Lung (tissue), 12 donors: ENCODE results near the gene GNAT1. TPM values are rescaled to one million over a fixed set of nuclear protein-coding genes. Genes with fewer than 3 reads are reported as not detected.
A peak's percentile ranks its signal among the peaks of the same experiment; 100 is the strongest.

Experiments
- ATAC-seq: fragments of 200-7000 bp; cut with Tn5 transposase; one replicate; pipeline ENCODE4 v1.9.1; 2020; ENCODE audit warnings: moderate number of reproducible peaks; ENCODE audit not compliant: insufficient read depth, low FRiP score
- DNase-seq, 3 donors: peaks; one replicate each; pipeline ENCODE4 v3.0.0-alpha.2; 2013 to 2017
- H3K27ac ChIP-seq, 2 donors: one replicate each; pipeline ENCODE4 v1.5.1; 2013; ENCODE audit warnings: mild to moderate bottlenecking in 2 of 2, moderate library complexity in 2 of 2, control low read depth in 1 of 2, inconsistent platforms in 1 of 2, low read depth in 1 of 2, low read length in 1 of 2
- H3K27me3 ChIP-seq, 3 donors: one replicate each; pipeline ENCODE4 v1.5.1; 2013; ENCODE audit warnings: low read length in 2 of 3; ENCODE audit not compliant: control insufficient read depth in 3 of 3, insufficient read depth in 3 of 3
- H3K36me3 ChIP-seq, 4 donors: one replicate each; pipeline ENCODE4 v1.5.1; 2013; ENCODE audit warnings: low read length in 4 of 4, mild to moderate bottlenecking in 1 of 4, moderate library complexity in 1 of 4; ENCODE audit not compliant: control insufficient read depth in 4 of 4, insufficient read depth in 4 of 4
- H3K4me1 ChIP-seq, 5 donors: one replicate each; pipeline ENCODE4 v1.5.1; 2013; ENCODE audit warnings: low read length in 5 of 5, mild to moderate bottlenecking in 2 of 5, moderate library complexity in 1 of 5; ENCODE audit not compliant: control insufficient read depth in 5 of 5, insufficient read depth in 5 of 5
- H3K4me3 ChIP-seq: one replicate; pipeline ENCODE4 v1.5.1; 2013; ENCODE audit warnings: mild to moderate bottlenecking, control low read depth, moderate library complexity
- H3K9ac ChIP-seq, 2 donors: one replicate each; pipeline ENCODE4 v1.5.1; 2013; ENCODE audit warnings: low read length in 2 of 2, control low read depth in 1 of 2; ENCODE audit not compliant: insufficient read depth in 1 of 2
- H3K9me3 ChIP-seq, 4 donors: one replicate each; pipeline ENCODE4 v1.5.1; 2013; ENCODE audit warnings: low read length in 3 of 4, mild to moderate bottlenecking in 1 of 4, moderate library complexity in 1 of 4; ENCODE audit not compliant: control insufficient read depth in 4 of 4, insufficient read depth in 3 of 4
- CTCF ChIP-seq: IDR thresholded peaks from 2 replicates; pipeline ENCODE4 v1.5.1; 2012; ENCODE audit warnings: mild to moderate bottlenecking; ENCODE audit errors: control extremely low read depth, extremely low read depth
- WGBS, 2 donors: extraction: QIAGEN DNeasy Blood & Tissue Kit; methylation state at CpG; one replicate each; pipeline ENCODE4 v1.1.7; 2013; 5-methylcytosine and 5-hydroxymethylcytosine counted together
- polyA plus RNA-seq, 2 donors: library from polyadenylated mRNA; stranded (reverse); fragments of 200-250 nt; gene quantifications; one replicate each; pipeline ENCODE4 v1.2.1, GENCODE V29; 2013
- total RNA-seq, 2 donors: library from RNA; depleted of rRNA in 1 of 2; stranded (reverse); fragments of >200 nt in 1 of 2; gene quantifications; one replicate each; pipeline ENCODE4 v1.2.1, GENCODE V29; 2014 to 2021
- donor health status: control.
- donor health status: control.
- donor health status: Bipolar disorder and iron deficiency.
- donor health status: healthy.
- donor health status: DM: yes; HTN: yes; CAD: no.

Gene GNAT1
- total and polyA plus RNA-seq, 4 donors: 0.05 to 0.16 TPM; not detected in 2

- Histone ChIP-seq H3K9ac (no peak overlapping the region), H3K4me1 (peaks cover 7 to 81% (median 50%) of the 10 kb centered on the region in 5 donors), H3K36me3 (peaks cover 0 to 10% (median 4%) of the 10 kb centered on the region in 4 donors), H3K27me3 (no peaks in the 10 kb centered on the region), H3K4me3 (no peak overlapping the region), H3K27ac (peak overlapping the region; percentile 14 to 78), H3K9me3 (no peaks in the 10 kb centered on the region)
- DNase-seq: no peak
- 59 to 76% methylated on average over 5 of the region's 5 CpGs for WGBS, 2 donors
- TF ChIP-seq CTCF: no peak
- ATAC-seq: no peak
These were observed 29.2 kb upstream of the GNAT1 start for GRCh38 chr3:50162034-50162883.

- peaks cover 7 to 80% (median 50%) of the 10 kb centered on the region in 5 donors for H3K4me1 ChIP-seq
- peak in 2 of 3 donors; percentile 50 to 54 for DNase-seq
These were observed 27.6 kb upstream of the GNAT1 start for GRCh38 chr3:50163572-50164455.

GRCh38 chr3:50164481-50164880 lies 26.9 kb upstream of the GNAT1 start:
- no peak overlapping the region for H3K4me3 ChIP-seq
- H3K36me3 ChIP-seq: peaks cover 0 to 8% (median 4%) of the 10 kb centered on the region in 4 donors

More at GRCh38 chr3:50163572-50164455, 27.6 kb upstream of the GNAT1 start:
- no peak for ATAC-seq
- Histone ChIP-seq H3K27me3 (no peaks in the 10 kb centered on the region), H3K9me3 (no peaks in the 10 kb centered on the region), H3K9ac (no peak overlapping the region), H3K4me3 (no peak overlapping the region), H3K36me3 (peaks cover 0 to 10% (median 4%) of the 10 kb centered on the region in 4 donors), H3K27ac (peak overlapping the region in 1 of 2 donors; percentile 86)
- TF ChIP-seq CTCF: no peak
- 44 to 64% methylated on average over 8 of the region's 8 CpGs for WGBS, 2 donors

More at GRCh38 chr3:50164481-50164880, 26.9 kb upstream of the GNAT1 start:
- 60 to 83% methylated on average over 1 of the region's 1 CpG for WGBS, 2 donors
- Histone ChIP-seq H3K9ac (peak overlapping the region in 1 of 2 donors; percentile 63), H3K4me1 (peaks cover 7 to 84% (median 53%) of the 10 kb centered on the region in 5 donors), H3K9me3 (no peaks in the 10 kb centered on the region), H3K27me3 (no peaks in the 10 kb centered on the region), H3K27ac (peak overlapping the region in 1 of 2 donors; percentile 86)
- no peak for DNase-seq
- ATAC-seq: no peak
- no peak for TF ChIP-seq CTCF
